ENCODE data around the gene BIN2. TPM values are rescaled to one million over a fixed set of nuclear protein-coding genes. Genes with fewer than 3 reads are reported as not detected.
A peak's percentile ranks its signal among the peaks of the same experiment; 100 is the strongest.

Gene BIN2
- total and polyA plus RNA-seq, 9 of the 15 experiments (the other 6 are each of a cell fraction or from before 2014, with no cell fraction given), result 0.04 to 0.39 (median 0.25) TPM; not detected in 1

GRCh38 chr12:51238510-51239334, 85.3 kb downstream of the BIN2 start, which contains the start of gene DAZAP2 (continued):
- no peak for TF ChIP-seq NR4A1 (CRISPR knock-in tag; IDR thresholded peaks at IDR 0.05)
- peak; percentile 64 for TF ChIP-seq NR4A1 (tag; IDR thresholded peaks at IDR 0.05)
- no peak for TF ChIP-seq GTF2B (IDR thresholded peaks at IDR 0.05; ENCODE audit: extremely low read depth, insufficient read length)
- no peak for TF ChIP-seq CBX8 (IDR thresholded peaks at IDR 0.05; ENCODE audit: borderline replicate concordance, extremely low read depth, low read depth, low read length, poor library complexity, severe bottlenecking)
- peak; percentile 85 for TF ChIP-seq GMEB1 (CRISPR knock-in tag; IDR thresholded peaks at IDR 0.05)
- TF ChIP-seq U2AF2 (optimal IDR thresholded peaks at IDR 0.05; ENCODE audit: low read depth, low read length), result no peak
- TF ChIP-seq GATAD2B (IDR thresholded peaks at IDR 0.05; ENCODE audit: borderline replicate concordance), result no peak
- no peak for TF ChIP-seq MCM2 (IDR thresholded peaks at IDR 0.05; ENCODE audit: low read depth)
- TF ChIP-seq JUND (IDR thresholded peaks at IDR 0.05; ENCODE audit: borderline replicate concordance, low read depth, low read length), result peak; percentile 34; the same call in 1 of the 2 replicates
- no peak for TF ChIP-seq JUND (tag; IDR thresholded peaks at IDR 0.05; ENCODE audit: borderline replicate concordance, low read depth, low read length)
- no peak for TF ChIP-seq ZNF324 (CRISPR knock-in tag; IDR thresholded peaks at IDR 0.05)
- no peak for TF ChIP-seq DLX4 (CRISPR knock-in tag; IDR thresholded peaks at IDR 0.05)
- TF ChIP-seq ARID1B (IDR thresholded peaks at IDR 0.05), result 0 out of 2 replicates have a peak, but pooled peaks have one; percentile 23
- no peak for TF ChIP-seq STAT5B (CRISPR knock-in tag; IDR thresholded peaks at IDR 0.05)
- TF ChIP-seq NFRKB (IDR thresholded peaks at IDR 0.05; ENCODE audit: low read depth), result peak; percentile 94
- TF ChIP-seq TEAD1 (CRISPR knock-in tag; IDR thresholded peaks at IDR 0.05), result peak in 1 of 2 experiments; percentile 83; a peak in 2 of 4 replicates
- TF ChIP-seq RBM22 (IDR thresholded peaks at IDR 0.05; ENCODE audit: low read depth, low read length, poor library complexity, severe bottlenecking), result peak; percentile 44
- no peak for TF ChIP-seq ZHX1 (conservative IDR thresholded peaks at IDR 0.05; ENCODE audit: low read length)
- TF ChIP-seq MITF (IDR thresholded peaks at IDR 0.05), result peak; percentile 84
- no peak for TF ChIP-seq ZNF253 (CRISPR knock-in tag; conservative IDR thresholded peaks at IDR 0.05)
- no peak for TF ChIP-seq GATA2 (CRISPR knock-in tag; IDR thresholded peaks at IDR 0.05)

Data from K562 (cell line).